HUES64 (cell line): ENCODE data around the gene DDX11.
"Not testable (repeated sequence)": the region's sequence is repeated elsewhere in the genome, so short reads cannot be mapped to it uniquely, and the experiment has no call there.

Experiments
- H3K27ac ChIP-seq: 2 replicates; pipeline ENCODE4 v1.7.0; 2013; ENCODE audit warnings: low read depth, low read length, inconsistent platforms
- H3K27me3 ChIP-seq: 2 replicates; pipeline ENCODE4 v1.6.1; 2013; ENCODE audit warnings: mild to moderate bottlenecking, low read length; ENCODE audit not compliant: insufficient read depth
- H3K36me3 ChIP-seq: 2 replicates; pipeline ENCODE4 v1.6.1; 2013; ENCODE audit warnings: mild to moderate bottlenecking, low read length; ENCODE audit not compliant: insufficient read depth
- H3K4me1 ChIP-seq: 2 replicates; pipeline ENCODE4 v1.6.1; 2013; ENCODE audit warnings: mild to moderate bottlenecking, low read length, moderate library complexity; ENCODE audit not compliant: insufficient read depth
- H3K4me3 ChIP-seq: 2 replicates; pipeline ENCODE4 v1.5.1; 2013; ENCODE audit warnings: mild to moderate bottlenecking, low read length, moderate library complexity
- H3K9ac ChIP-seq: 2 replicates; pipeline ENCODE4 v1.6.1; 2013; ENCODE audit warnings: mild to moderate bottlenecking, low read depth, low read length
- H3K9me3 ChIP-seq: 2 replicates; pipeline ENCODE4 v1.6.1; 2013; ENCODE audit warnings: low read depth, low read length; ENCODE audit not compliant: insufficient read depth
- WGBS: fragments of 150-250, 120-280 bp; methylation state at CpG from one replicate; pipeline ENCODE4 v1.1.7; 2013; ENCODE audit warnings: missing lambda C conversion rate; 5-methylcytosine and 5-hydroxymethylcytosine counted together

DDX11 gene

GRCh38 chr12:31070971-31071740 is 2.5 kb upstream of the DDX11 start:
- H3K9ac ChIP-seq, result not testable (repeated sequence)
- WGBS, result 97% methylated on average over 48 of the region's 53 CpGs

DNA sequence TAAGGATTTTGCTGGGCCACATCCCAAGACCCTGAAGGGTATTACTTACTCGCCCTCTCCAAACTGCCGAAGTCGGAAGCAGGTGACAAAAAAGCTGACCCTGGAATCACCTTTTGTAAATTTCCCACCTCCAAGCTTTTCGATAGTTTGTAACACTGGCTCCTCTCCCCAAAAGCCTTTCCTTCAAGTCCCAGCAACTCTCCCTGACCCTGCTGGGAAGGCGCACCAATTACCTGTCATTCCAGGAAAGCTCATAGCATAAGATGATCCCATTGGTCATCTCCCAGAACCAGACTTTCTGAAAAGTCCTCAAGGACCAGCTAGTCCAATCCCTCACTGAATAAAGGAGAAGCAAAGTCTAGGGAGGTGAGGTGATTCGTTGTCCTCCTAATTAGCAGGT is 698 bp upstream of the DDX11 start:
- not testable (repeated sequence) for H3K27ac ChIP-seq, H3K4me1 ChIP-seq, H3K9me3 ChIP-seq, H3K36me3 ChIP-seq, H3K27me3 ChIP-seq
- 72% methylated on average over 5 of the region's 6 CpGs for WGBS
- Histone ChIP-seq H3K9ac (peak overlapping the region; percentile 94; the same call in 1 of the 2 replicates), H3K4me3 (peak overlapping the region; percentile 85)

More at GRCh38 chr12:31070971-31071740, 2.5 kb upstream of the DDX11 start:
- not testable (repeated sequence) for H3K27ac ChIP-seq, H3K4me3 ChIP-seq, H3K9me3 ChIP-seq, H3K36me3 ChIP-seq, H3K4me1 ChIP-seq, H3K27me3 ChIP-seq

DNA sequence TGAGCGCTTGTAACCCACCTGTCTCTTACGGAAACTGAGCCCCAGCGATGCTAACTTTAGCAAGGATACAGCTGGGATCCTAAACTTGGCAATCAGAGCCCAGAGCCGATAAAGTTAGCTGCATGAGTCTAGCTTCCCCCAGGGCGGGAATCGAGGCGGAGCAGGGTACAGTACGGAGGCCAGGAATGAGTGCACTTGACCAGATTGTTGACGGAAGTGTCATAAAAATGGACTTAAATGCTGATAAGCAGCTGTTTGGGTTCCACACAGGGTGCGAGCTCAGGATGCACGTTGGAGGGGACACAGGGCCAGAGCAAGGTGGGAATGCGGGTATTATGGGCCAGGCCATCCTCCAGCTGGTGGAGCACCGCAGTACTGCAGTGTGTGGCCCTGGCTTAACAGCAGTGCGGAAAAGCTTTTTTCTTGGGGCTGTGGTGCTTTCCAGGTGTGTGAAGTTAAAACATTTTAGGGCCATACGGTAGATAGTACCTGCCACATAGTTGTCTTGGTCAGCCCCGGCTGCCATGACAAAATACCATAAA is 744 bp downstream of the DDX11 start:
- H3K27ac ChIP-seq, result peak overlapping the region; percentile 82
- not testable (repeated sequence) for H3K9me3 ChIP-seq, H3K4me1 ChIP-seq, H3K27me3 ChIP-seq
- peaks cover 13% of the 10 kb centered on the region for H3K36me3 ChIP-seq
- WGBS, result 4% methylated on average over 14 of the region's 16 CpGs
- H3K4me3 ChIP-seq, result peak overlapping the region; percentile 85
- peak overlapping the region; percentile 94 for H3K9ac ChIP-seq

- not testable (repeated sequence) for H3K4me3 ChIP-seq, H3K9ac ChIP-seq, H3K27ac ChIP-seq, H3K27me3 ChIP-seq, H3K9me3 ChIP-seq
- Histone ChIP-seq H3K36me3 (peaks cover 21% of the 10 kb centered on the region), H3K4me1 (peaks cover 13% of the 10 kb centered on the region)
- 88% methylated on average over 10 of the region's 11 CpGs for WGBS
Observed at GRCh38 chr12:31076150-31076549, 2.5 kb downstream of the DDX11 start.

DNA sequence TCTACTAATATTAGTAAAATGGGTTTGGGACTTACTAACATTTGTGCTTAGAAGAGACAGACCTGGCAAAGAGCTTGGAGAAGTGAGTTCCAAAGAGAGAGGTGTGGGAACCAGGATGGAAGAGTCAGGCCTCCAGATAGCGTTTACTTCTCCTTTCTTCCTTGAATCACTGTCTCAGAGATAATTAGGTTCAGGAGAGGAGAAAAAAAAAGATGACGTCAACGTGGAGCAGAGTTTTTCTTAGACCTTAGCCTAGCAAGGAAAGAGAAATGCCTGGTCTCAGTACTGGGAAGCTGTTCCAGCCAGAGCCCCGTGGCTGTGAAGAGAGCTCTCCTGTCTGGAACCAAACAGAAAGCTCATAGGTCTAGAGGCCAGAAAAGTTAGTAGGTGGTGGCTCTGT is 3.4 kb downstream of the DDX11 start:
- WGBS, result 91% methylated on average over 3 of the region's 4 CpGs
- Histone ChIP-seq H3K36me3 (peaks cover 24% of the 10 kb centered on the region), H3K4me1 (peaks cover 15% of the 10 kb centered on the region)
- H3K27me3 ChIP-seq, H3K4me3 ChIP-seq, H3K9me3 ChIP-seq, H3K27ac ChIP-seq, H3K9ac ChIP-seq: not testable (repeated sequence)

DNA sequence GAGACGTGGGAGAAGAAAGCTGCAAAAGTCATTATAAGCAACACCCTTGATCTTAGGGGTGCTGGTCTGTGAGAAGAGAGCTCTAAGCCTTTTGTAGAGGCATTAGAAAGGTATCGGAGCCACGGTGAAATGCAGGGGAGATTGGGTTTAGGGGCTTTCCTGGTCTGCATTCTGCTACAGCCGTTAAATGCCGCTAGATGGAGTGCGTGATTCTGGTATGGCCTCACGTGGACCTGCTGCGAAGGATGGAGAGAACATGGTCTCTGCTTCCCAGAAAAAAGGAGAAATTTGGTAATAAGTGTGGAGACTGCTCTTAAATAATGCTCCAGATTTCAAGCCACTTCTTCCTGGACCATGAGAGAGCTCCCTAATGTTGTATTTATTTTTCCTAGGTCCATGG is 4.3 kb downstream of the DDX11 start:
- 84% methylated on average over 8 of the region's 8 CpGs for WGBS

GRCh38 chr12:31079421-31079820 is 5.8 kb downstream of the DDX11 start:
- H3K27ac ChIP-seq, result not testable (repeated sequence)
- peaks cover 45% of the 10 kb centered on the region for H3K36me3 ChIP-seq
- 95% methylated on average over 4 of the region's 6 CpGs for WGBS

More for the DNA sequence above, 4.3 kb downstream of the DDX11 start:
- not testable (repeated sequence) for H3K9ac ChIP-seq, H3K4me1 ChIP-seq, H3K27ac ChIP-seq, H3K9me3 ChIP-seq, H3K4me3 ChIP-seq, H3K27me3 ChIP-seq
- H3K36me3 ChIP-seq, result peaks cover 31% of the 10 kb centered on the region

DNA sequence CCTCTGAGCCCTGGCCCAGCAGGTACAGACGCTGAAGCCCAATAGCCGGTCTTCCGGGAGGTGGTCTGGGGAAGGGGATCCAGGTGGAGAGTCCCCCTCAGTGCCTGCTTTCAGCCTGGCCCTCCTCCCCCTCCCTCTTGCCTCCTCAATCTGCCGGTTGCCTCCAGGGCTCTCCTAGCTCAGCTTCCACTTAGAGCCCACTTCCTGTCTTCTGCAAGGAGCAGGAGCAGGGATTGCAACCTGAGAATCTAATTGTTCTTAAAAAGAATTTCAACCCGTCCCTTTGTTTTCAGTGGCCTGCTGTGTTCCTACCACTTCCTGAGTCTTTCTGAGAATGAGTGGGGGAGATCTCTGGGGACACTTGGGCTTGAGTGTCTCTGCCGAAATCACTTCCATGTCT is 6.6 kb downstream of the DDX11 start:
- 0 out of 2 replicates have a peak overlapping the region, but pooled peaks have one; percentile 19 for H3K9ac ChIP-seq
- WGBS, result 31% methylated on average over 4 of the region's 6 CpGs
- H3K9me3 ChIP-seq, H3K4me1 ChIP-seq, H3K27me3 ChIP-seq: not testable (repeated sequence)
- peak overlapping the region; percentile 81; the same call in 1 of the 2 replicates for H3K27ac ChIP-seq
- H3K36me3 ChIP-seq, result peaks cover 53% of the 10 kb centered on the region
- H3K4me3 ChIP-seq, result 0 out of 2 replicates have a peak overlapping the region, but pooled peaks have one; percentile 11

More at GRCh38 chr12:31079421-31079820, 5.8 kb downstream of the DDX11 start:
- H3K27me3 ChIP-seq, H3K9me3 ChIP-seq, H3K9ac ChIP-seq, H3K4me1 ChIP-seq, H3K4me3 ChIP-seq: not testable (repeated sequence)

DNA sequence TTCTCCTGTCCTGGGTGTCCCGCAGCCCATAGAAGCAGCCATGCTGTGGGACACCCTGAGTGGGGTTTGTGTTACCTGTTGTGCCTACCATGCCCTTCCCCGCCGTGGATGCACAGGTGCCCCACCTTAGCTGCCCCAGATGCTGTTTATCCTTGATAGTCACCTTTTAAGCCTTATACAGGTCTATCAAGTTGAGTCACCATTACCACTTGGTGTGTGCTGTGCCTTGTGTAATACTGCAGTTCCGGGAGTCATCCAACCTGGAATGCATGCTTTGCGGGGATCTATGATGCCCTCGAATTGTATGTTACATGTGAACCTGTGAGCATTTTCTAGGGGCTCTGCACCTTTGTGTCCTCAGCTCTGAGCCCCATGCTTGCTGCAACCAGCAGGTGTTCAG is 7.6 kb downstream of the DDX11 start:
- H3K4me3 ChIP-seq, H3K9me3 ChIP-seq, H3K9ac ChIP-seq, H3K27ac ChIP-seq, H3K27me3 ChIP-seq, H3K4me1 ChIP-seq: not testable (repeated sequence)
- H3K36me3 ChIP-seq, result peaks cover 62% of the 10 kb centered on the region
- WGBS, result 98% methylated on average over 6 of the region's 6 CpGs

DNA sequence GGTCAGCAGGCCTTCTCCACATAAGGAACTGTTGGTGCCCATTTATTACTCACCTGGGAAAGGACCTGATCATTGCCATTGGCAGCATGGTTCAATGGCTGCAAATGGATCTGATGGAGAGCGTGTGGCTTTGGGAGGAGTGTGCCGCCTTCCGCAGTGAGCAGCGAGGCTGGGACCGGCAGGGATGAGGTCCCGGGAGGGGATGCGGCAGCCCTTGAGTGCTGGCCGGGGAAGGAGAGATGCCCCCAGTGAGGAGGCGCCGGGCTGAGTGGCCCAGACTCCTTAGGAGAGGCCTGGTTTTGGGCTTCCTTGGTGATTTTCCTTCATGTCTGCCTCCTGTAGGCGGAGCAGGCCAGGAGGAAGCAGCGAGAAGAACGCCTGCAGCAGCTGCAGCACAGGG is 10.6 kb downstream of the DDX11 start:
- H3K4me1 ChIP-seq, H3K9ac ChIP-seq, H3K27me3 ChIP-seq, H3K4me3 ChIP-seq, H3K9me3 ChIP-seq, H3K27ac ChIP-seq: not testable (repeated sequence)
- peaks cover 75% of the 10 kb centered on the region for H3K36me3 ChIP-seq
- 93% methylated on average over 11 of the region's 13 CpGs for WGBS

GRCh38 chr12:31086032-31086431 is 12.4 kb downstream of the DDX11 start:
- not testable (repeated sequence) for H3K9me3 ChIP-seq, H3K4me1 ChIP-seq, H3K4me3 ChIP-seq, H3K27me3 ChIP-seq, H3K9ac ChIP-seq, H3K27ac ChIP-seq
- H3K36me3 ChIP-seq, result peaks cover 77% of the 10 kb centered on the region
- WGBS, result 95% methylated on average over 9 of the region's 11 CpGs
